ENCODE results near the gene LILRB3.
"Not testable (repeated sequence)": the region's sequence is repeated elsewhere in the genome, so short reads cannot be mapped to it uniquely, and the experiment has no call there.

DNA sequence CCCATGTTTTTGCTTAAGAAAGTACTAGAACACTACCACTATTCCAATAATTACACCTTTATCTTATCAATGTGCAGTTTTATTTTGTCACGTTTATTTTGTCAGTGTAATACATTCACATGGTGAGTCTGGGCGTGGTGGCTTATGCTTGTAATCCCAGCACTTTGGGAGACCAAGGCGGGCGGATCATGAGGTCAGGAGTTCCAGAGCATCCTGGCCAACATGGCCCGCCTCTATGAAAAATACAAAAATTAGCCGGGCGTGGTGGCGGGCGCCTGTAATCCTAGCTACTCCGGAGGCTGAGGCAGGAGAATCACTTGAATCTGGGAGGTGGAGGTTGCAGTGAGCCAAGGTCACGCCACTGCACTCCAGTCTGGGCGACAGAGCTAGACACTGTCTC lies 28.3 kb downstream of the LILRB3 start:
- not testable (repeated sequence) for TF ChIP-seq CTCF (conservative IDR thresholded peaks at IDR 0.05 in 1 of 2, IDR thresholded peaks at IDR 0.05 in 1 of 2; ENCODE audit: low read depth in 1 of 2, low read length in 2 of 2); EZH2 (IDR thresholded peaks at IDR 0.05; ENCODE audit: low read length, missing control alignments)
